Mucosa of stomach (tissue), 1 donor: Measurements from ENCODE around the gene DENND5A.
"Not testable (repeated sequence)": the region's sequence is repeated elsewhere in the genome, so short reads cannot be mapped to it uniquely, and the experiment has no call there.

Experiments used
- H3K27me3 ChIP-seq: one replicate; pipeline ENCODE4 v1.7.0; 2013; ENCODE audit warnings: mild to moderate bottlenecking, low read length; ENCODE audit not compliant: control insufficient read depth, insufficient read depth
- H3K36me3 ChIP-seq: one replicate; pipeline ENCODE4 v1.7.0; 2013; ENCODE audit warnings: low read length; ENCODE audit not compliant: control insufficient read depth, insufficient read depth
- H3K4me1 ChIP-seq: one replicate; pipeline ENCODE4 v1.7.0; 2013; ENCODE audit warnings: mild to moderate bottlenecking, low read length; ENCODE audit not compliant: control insufficient read depth, insufficient read depth
- H3K4me3 ChIP-seq: one replicate; pipeline ENCODE4 v1.7.0; 2013; ENCODE audit warnings: low read length
- H3K9ac ChIP-seq: one replicate; pipeline ENCODE4 v1.7.0; 2013; ENCODE audit warnings: mild to moderate bottlenecking, low read length, moderate library complexity
- H3K9me3 ChIP-seq: one replicate; pipeline ENCODE4 v1.7.0; 2013; ENCODE audit warnings: mild to moderate bottlenecking, low read length, moderate library complexity; ENCODE audit not compliant: control insufficient read depth
- donor health status: Pancreatic carcinoma.

Gene DENND5A

DNA sequence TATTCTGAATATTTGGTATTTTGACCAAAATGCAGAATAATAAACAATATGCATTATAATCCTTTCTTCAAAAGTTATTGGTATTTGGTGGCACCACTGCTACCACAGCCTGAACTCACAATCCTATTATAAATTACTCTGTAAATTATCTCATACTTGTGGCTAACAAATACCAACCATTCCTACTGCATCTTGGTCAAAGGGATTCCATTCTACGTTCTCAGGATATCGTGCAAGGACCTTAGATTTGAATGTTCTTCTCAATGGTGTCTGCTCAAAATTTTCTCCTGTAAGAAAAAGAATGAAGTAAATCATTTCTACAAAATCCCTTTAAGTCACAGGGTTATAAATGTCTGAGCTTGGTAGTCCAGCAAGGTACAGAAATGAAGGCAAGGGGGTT lies 58.7 kb downstream of the DENND5A start:
- Histone ChIP-seq H3K9me3 (no peaks in the 10 kb centered on the region), H3K36me3 (no peaks in the 10 kb centered on the region), H3K9ac (no peak overlapping the region), H3K4me3 (no peak overlapping the region), H3K4me1 (no peaks in the 10 kb centered on the region), H3K27me3 (no peaks in the 10 kb centered on the region)

DNA sequence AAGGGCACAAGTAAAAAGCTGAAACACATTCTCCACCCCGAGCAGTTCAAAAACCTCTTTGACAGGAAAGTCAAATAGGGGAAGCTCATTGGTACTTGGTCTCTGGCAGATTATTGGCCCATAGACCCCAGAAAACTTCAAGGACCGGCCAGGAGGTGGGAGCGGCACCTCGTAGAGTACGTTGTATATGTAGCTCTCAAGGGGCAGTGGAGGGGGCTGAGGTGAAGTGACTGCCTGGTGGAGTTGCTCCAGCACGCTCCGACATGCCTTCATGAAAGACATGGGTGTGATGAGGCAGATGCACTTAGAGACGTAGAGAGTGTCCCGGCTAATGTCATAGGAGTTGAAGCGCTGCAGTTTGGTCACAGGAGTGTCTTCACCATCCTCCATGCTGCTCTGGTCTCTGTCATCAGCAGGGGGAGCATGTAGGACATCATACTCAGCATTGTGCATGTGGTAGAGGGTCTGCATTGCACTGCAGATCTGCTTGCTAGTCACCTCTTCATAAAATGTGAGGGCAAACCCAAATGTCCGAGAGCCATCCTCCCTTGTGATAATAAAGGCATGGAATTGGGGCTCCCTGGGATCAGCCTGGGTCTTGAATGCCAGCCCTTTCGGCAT lies 61.3 kb downstream of the DENND5A start:
- H3K9ac ChIP-seq, result no peak overlapping the region
- H3K4me3 ChIP-seq, result no peak overlapping the region
- no peaks in the 10 kb centered on the region for H3K9me3 ChIP-seq
- H3K27me3 ChIP-seq, result no peaks in the 10 kb centered on the region
- H3K4me1 ChIP-seq, result no peaks in the 10 kb centered on the region
- H3K36me3 ChIP-seq, result no peaks in the 10 kb centered on the region

DNA sequence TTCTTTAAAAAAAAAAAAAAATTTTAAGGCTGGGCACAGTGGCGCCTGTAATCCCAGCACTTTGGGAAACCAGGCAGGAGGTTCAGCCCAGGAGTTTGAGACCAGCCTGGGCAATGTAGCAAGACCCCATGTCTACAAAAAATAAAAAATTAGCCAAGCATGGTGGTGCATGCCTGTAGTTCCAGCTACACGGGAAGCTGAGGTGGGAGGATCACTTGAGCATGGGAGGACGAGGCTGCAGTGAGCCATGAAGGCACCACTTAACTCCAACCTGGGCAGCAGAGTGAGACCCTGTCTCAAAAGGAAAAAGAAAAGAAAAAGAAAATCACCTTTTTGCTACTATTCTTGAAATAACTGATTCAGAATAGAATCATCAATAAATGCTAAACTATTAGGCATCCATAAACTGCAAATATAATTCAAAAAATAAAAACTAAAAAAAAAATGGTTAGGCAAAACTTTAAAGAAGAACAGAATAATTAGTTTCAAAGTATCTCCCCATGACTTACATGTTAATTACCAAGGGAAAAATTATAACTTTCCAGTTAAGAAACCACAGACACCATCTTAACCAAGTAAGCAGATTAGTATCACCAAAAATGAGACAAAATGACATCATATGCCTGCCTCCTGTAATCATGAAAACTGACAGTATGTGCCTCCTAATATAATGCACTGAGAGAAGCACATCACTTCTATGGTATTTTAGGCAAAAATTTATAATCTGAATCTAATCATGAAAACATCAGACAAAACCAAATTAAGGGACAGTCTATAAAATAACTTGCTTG lies 63.6 kb downstream of the DENND5A start:
- Histone ChIP-seq H3K4me3 (no peak overlapping the region), H3K4me1 (no peaks in the 10 kb centered on the region), H3K9me3 (no peaks in the 10 kb centered on the region), H3K27me3 (no peaks in the 10 kb centered on the region), H3K36me3 (no peaks in the 10 kb centered on the region), H3K9ac (no peak overlapping the region)

DNA sequence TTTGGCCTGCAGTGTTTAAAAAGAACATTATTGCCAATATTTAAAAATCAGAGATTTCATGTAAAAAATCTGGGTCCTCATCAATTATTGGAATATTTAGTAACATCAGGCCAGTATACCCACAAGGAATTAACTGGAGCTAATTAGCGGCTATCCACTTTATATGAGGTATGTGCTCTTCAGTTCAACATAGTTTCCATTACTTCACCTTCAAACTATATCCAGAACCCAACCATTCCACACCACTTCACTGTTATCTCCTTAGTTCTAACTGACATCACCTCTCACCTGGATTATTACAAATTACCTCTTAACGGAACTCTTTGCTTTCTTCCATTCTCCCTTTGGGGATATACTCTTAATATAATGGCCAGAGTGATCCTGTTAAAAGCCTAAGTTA lies 64.7 kb downstream of the DENND5A start:
- Histone ChIP-seq H3K9ac (no peak overlapping the region), H3K4me3 (no peak overlapping the region), H3K27me3 (no peaks in the 10 kb centered on the region), H3K9me3 (no peaks in the 10 kb centered on the region), H3K4me1 (no peaks in the 10 kb centered on the region), H3K36me3 (no peaks in the 10 kb centered on the region)

DNA sequence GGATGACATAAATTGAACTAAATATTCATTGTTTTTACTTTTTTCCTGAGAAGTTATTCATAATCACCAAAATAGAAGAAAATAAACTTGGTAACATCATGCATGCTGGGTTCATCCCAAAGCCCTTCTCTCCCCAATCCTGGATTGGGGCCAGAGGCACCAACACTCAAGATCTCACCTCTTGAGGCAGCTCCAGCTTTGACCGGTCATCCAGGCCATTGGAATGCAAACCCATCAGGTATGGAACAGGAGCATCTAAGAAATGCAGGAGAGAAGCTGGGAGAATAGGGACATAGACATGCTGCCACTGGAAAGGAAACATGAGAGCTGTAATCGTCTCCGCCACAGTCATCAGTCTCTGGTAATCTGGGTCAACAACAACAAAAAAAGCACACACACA lies 71.8 kb downstream of the DENND5A start:
- no peaks in the 10 kb centered on the region for H3K36me3 ChIP-seq
- no peak overlapping the region for H3K9ac ChIP-seq
- H3K4me3 ChIP-seq, result no peak overlapping the region
- H3K4me1 ChIP-seq, result no peaks in the 10 kb centered on the region
- H3K9me3 ChIP-seq, result no peaks in the 10 kb centered on the region
- no peaks in the 10 kb centered on the region for H3K27me3 ChIP-seq

DNA sequence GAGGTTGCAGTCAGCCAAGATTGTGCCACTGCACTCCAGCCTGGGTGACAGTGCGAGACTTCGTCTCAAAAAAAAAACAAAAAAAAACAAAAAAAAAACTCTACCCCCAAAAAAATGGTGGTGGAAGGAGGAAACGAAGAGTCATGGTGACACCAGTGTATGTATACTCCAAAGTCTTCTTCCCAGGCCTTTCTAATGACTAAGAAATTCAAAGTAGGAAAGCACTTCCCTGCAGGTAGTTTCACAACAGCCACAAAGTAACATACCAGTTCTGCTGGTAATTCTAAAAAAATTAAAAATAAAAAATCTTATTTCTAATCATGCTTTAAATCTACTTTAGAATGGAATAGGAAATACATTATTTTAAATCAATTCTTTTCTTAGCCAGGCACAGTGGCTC lies 72.6 kb downstream of the DENND5A start:
- Histone ChIP-seq H3K9me3 (no peaks in the 10 kb centered on the region), H3K4me3 (no peak overlapping the region), H3K36me3 (no peaks in the 10 kb centered on the region), H3K9ac (no peak overlapping the region), H3K4me1 (no peaks in the 10 kb centered on the region), H3K27me3 (no peaks in the 10 kb centered on the region)

DNA sequence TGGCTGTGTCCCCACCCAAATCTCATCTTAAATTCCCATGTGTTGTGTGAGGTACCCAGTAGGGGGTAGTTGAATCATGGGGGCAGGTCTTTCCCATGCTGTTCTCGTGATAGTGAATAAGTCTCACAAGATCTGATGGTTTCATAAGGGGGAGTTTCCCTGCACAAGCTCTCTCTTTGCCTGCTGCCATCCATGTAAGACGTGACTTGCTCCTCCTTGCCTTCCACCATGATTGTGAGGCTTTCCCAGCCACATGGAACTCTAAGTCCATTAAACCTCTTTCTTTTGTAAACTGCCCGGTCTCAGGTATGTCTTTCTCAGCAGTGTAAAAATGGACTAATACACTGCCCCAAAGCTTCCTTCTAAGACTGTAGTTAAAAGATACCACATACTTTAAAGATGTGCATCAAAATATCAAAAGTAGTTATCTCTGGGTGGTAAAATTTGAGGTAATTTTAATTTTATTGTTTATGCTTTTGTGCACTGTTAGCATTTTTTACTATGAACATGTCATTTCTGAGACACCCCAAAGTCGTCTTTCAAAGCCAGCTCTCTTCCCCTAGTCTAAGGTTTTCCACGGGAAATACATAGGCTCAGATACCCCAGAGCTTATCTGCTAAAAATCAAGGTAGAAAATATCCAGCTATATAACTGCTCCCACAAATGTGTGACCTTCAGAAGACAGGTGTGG lies 74.7 kb downstream of the DENND5A start:
- not testable (repeated sequence) for H3K36me3 ChIP-seq, H3K9ac ChIP-seq, H3K27me3 ChIP-seq, H3K4me3 ChIP-seq, H3K4me1 ChIP-seq, H3K9me3 ChIP-seq

DNA sequence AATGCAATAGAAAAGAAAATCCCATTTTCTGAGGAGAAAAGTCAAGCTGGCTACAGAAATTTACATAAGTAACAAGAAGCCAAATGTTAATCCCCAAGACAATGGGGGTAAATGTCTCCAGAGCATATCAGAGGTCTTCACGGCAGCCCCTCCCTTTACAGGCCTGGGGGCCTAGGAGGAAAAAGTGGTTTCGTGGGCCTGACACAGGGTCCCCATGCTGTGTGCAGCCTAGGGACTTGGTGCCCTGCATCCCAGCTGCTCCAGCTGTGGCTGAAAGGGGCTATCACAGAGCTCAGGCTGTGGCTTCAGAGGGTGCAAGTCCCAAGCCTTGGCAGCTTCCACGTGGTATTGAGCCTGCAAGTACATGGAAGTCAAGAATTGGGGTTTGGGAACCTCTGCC lies 76.3 kb downstream of the DENND5A start:
- not testable (repeated sequence) for H3K9ac ChIP-seq, H3K36me3 ChIP-seq, H3K4me1 ChIP-seq, H3K27me3 ChIP-seq, H3K9me3 ChIP-seq, H3K4me3 ChIP-seq

DNA sequence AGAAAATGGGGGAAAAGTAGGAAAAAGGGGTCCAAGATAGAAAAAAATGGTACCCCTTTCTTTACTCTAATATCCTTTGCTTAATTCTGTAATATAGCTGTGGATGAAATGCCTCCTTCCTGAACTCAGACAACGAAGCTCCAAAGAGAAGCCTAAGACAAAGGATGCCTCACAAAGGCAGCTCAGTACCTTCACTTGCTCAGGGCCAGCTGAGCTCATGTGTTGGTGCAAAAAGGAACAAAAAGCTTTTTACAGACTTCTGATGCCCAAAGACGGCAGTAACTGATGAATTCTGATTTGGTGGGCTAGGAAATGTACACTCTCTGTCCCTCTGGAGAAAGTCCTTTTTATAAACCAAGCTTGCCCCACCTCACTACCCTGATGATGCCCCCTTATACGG lies 77.5 kb downstream of the DENND5A start:
- no peaks in the 10 kb centered on the region for H3K36me3 ChIP-seq
- H3K9me3 ChIP-seq, result no peaks in the 10 kb centered on the region
- H3K4me3 ChIP-seq, result no peak overlapping the region
- H3K27me3 ChIP-seq, result no peaks in the 10 kb centered on the region
- no peak overlapping the region for H3K9ac ChIP-seq
- no peaks in the 10 kb centered on the region for H3K4me1 ChIP-seq

DNA sequence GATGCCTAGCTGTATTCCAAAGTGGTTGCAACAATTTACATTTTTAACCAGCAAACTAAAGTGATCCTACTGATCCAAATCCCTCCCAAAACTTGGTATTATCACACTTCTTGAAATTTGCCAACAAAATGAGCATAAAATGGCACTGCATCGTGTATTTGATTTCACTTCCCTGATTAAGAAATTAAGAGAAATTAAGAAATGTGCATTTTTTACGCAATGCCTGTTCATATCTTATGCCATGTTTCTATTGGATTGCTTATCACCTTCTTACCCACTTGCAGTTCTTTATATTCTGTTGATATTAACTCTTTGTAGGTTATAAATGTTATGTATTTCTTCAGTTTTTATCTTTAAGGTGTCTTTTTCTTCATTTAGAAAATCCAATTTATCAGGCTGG lies 80.6 kb downstream of the DENND5A start:
- H3K27me3 ChIP-seq, result no peaks in the 10 kb centered on the region
- no peaks in the 10 kb centered on the region for H3K4me1 ChIP-seq
- H3K9ac ChIP-seq, result no peak overlapping the region
- no peaks in the 10 kb centered on the region for H3K36me3 ChIP-seq
- no peak overlapping the region for H3K4me3 ChIP-seq
- no peaks in the 10 kb centered on the region for H3K9me3 ChIP-seq

DNA sequence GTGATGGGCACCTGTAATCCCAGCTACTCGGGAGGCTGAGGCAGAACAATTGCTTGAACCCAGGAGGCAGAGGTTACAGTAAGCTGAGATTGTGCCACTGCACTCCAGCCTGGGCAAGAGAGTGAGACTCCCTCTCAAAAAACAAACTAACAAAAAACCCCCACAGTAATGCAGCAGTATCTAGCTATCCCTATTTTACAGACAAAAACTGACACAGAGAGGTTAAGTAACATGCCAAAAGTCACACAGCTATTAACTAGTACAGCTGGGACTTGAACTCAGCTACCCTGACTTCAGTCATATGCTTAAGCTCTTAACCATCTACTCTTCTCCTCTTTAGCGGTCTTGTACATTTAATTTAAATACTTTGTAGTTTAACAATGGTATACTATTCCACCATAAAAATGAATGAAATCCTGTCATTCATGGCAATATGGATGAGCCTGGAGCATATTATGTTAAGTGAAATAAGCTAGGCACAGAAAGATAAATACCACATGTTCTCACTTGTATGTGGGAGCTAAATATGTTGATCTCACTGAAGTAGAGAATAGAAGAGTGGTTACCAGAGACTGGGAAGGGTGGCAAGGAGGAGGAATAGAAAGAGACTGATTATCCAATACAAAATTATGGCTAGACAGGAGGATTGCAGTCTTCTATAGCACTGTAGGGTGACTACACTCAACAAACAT lies 82.8 kb downstream of the DENND5A start:
- H3K9ac ChIP-seq, result no peak overlapping the region
- no peaks in the 10 kb centered on the region for H3K27me3 ChIP-seq
- H3K36me3 ChIP-seq, result no peaks in the 10 kb centered on the region
- H3K9me3 ChIP-seq, result no peaks in the 10 kb centered on the region
- H3K4me3 ChIP-seq, result no peak overlapping the region
- H3K4me1 ChIP-seq, result no peaks in the 10 kb centered on the region

DNA sequence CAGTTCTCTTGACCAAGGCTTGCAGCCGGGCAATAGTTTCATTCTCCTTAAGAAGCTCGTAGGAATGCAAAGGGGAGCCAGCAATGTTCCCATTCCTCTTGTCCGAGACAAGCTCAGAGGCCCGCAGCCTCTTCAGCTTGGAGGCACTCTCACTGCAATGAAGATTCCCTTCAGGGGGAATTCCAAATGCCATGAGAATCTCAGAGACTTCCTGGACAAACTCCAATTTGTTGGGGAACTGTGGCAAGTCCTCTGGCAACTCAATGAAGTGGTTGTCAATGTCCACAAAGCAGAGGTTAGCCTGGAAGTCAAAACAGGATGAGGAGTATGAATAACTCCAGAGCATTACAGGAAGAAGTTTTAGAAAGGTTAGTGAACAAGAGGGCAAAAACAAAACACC lies 84.4 kb downstream of the DENND5A start:
- no peaks in the 10 kb centered on the region for H3K4me1 ChIP-seq
- H3K4me3 ChIP-seq, result no peak overlapping the region
- no peaks in the 10 kb centered on the region for H3K36me3 ChIP-seq
- no peak overlapping the region for H3K9ac ChIP-seq
- H3K9me3 ChIP-seq, result no peaks in the 10 kb centered on the region
- no peaks in the 10 kb centered on the region for H3K27me3 ChIP-seq
